Mesothelial cell of epicardium (in vitro differentiated cells): ENCODE data around the gene EVX1. TPM values are rescaled to one million over a fixed set of nuclear protein-coding genes. Genes with fewer than 3 reads are reported as not detected.
A peak's percentile ranks its signal among the peaks of the same experiment; 100 is the strongest.

Source experiments
- DNase-seq, 2 experiments: peaks; one replicate each; pipeline ENCODE4 v3.0.0; 2021; ENCODE audit warnings: low spot score in 2 of 2; ENCODE audit not compliant: unreplicated experiment in 2 of 2
- H3K27ac Mint-ChIP-seq: 2 replicates; pipeline ENCODE4 v1.8.0; 2021; ENCODE audit warnings: mixed read lengths
- H3K27me3 Mint-ChIP-seq: 2 replicates; pipeline ENCODE4 v1.8.0; 2021; ENCODE audit warnings: low read depth, mixed read lengths
- H3K36me3 Mint-ChIP-seq: 2 replicates; pipeline ENCODE4 v1.8.0; 2021; ENCODE audit warnings: mixed read lengths
- H3K4me1 Mint-ChIP-seq: 2 replicates; pipeline ENCODE4 v1.8.0; 2021; ENCODE audit warnings: mixed read lengths
- H3K4me3 Mint-ChIP-seq: 2 replicates; pipeline ENCODE4 v1.8.0; 2021; ENCODE audit warnings: mild to moderate bottlenecking, moderate library complexity, mixed read lengths
- H3K9me3 Mint-ChIP-seq: 2 replicates; pipeline ENCODE4 v1.8.0; 2021; ENCODE audit warnings: mixed read lengths
- CTCF ChIP-seq: fragments of 200-600 bp; sonication (generic); IDR thresholded peaks from one replicate; pipeline ENCODE4 v1.5.0; 2021; ENCODE audit warnings: antibody characterized with exemption; ENCODE audit not compliant: unreplicated experiment
- total RNA-seq: library from RNA; stranded (reverse); gene quantifications from 3 replicates; pipeline ENCODE4 v1.2.1, GENCODE V29; 2021

The EVX1 gene
- total RNA-seq, 1 donor from 2014 or later, result 1.4 TPM

GRCh38 chr7:27241189-27242056 is 1.2 kb upstream of the EVX1 start:
- no peak for TF ChIP-seq CTCF
- peak overlapping the region; percentile 66 for H3K4me3 Mint-ChIP-seq
- H3K36me3 Mint-ChIP-seq, result no peaks in the 10 kb centered on the region
- H3K27me3 Mint-ChIP-seq, result peaks cover 96% of the 10 kb centered on the region
- no peaks in the 10 kb centered on the region for H3K9me3 Mint-ChIP-seq
- DNase-seq, result no peak
- H3K4me1 Mint-ChIP-seq, result peaks cover 39% of the 10 kb centered on the region
- H3K27ac Mint-ChIP-seq, result peak overlapping the region; percentile 70

- TF ChIP-seq CTCF, result no peak
- Mint-ChIP-seq H3K27ac (peak overlapping the region; percentile 80), H3K36me3 (no peaks in the 10 kb centered on the region), H3K27me3 (peaks cover 96% of the 10 kb centered on the region), H3K9me3 (no peaks in the 10 kb centered on the region), H3K4me1 (peaks cover 37% of the 10 kb centered on the region), H3K4me3 (peak overlapping the region; percentile 71)
- no peak for DNase-seq
Measured at GRCh38 chr7:27242154-27242553, 448 bp upstream of the EVX1 start.

- Mint-ChIP-seq H3K9me3 (no peaks in the 10 kb centered on the region), H3K27me3 (peaks cover 96% of the 10 kb centered on the region), H3K36me3 (no peaks in the 10 kb centered on the region), H3K27ac (peak overlapping the region; percentile 59), H3K4me1 (peaks cover 35% of the 10 kb centered on the region), H3K4me3 (peak overlapping the region; percentile 74)
- TF ChIP-seq CTCF, result no peak
- no peak for DNase-seq
Measured at GRCh38 chr7:27243340-27244163, 950 bp downstream of the EVX1 start.

GRCh38 chr7:27244488-27245123 is 2.0 kb downstream of the EVX1 start:
- Mint-ChIP-seq H3K27me3 (peaks cover 98% of the 10 kb centered on the region), H3K27ac (no peak overlapping the region), H3K4me1 (peaks cover 30% of the 10 kb centered on the region), H3K36me3 (no peaks in the 10 kb centered on the region), H3K4me3 (peak overlapping the region; percentile 15), H3K9me3 (no peaks in the 10 kb centered on the region)
- DNase-seq, result no peak
- no peak for TF ChIP-seq CTCF

- TF ChIP-seq CTCF, result no peak
- no peaks in the 10 kb centered on the region for H3K9me3 Mint-ChIP-seq
- peaks cover 98% of the 10 kb centered on the region for H3K27me3 Mint-ChIP-seq
- no peak for DNase-seq
- no peak overlapping the region for H3K27ac Mint-ChIP-seq
- peaks cover 24% of the 10 kb centered on the region for H3K4me1 Mint-ChIP-seq
- H3K36me3 Mint-ChIP-seq, result no peaks in the 10 kb centered on the region
- H3K4me3 Mint-ChIP-seq, result peak overlapping the region; percentile 17
Measured at GRCh38 chr7:27245124-27245797, 2.7 kb downstream of the EVX1 start.
